ENCODE results near the gene FAM50A.
"Not testable (repeated sequence)": the region's sequence is repeated elsewhere in the genome, so short reads cannot be mapped to it uniquely, and the experiment has no call there.

Gene FAM50A, protein sequence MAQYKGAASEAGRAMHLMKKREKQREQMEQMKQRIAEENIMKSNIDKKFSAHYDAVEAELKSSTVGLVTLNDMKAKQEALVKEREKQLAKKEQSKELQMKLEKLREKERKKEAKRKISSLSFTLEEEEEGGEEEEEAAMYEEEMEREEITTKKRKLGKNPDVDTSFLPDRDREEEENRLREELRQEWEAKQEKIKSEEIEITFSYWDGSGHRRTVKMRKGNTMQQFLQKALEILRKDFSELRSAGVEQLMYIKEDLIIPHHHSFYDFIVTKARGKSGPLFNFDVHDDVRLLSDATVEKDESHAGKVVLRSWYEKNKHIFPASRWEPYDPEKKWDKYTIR

DNA sequence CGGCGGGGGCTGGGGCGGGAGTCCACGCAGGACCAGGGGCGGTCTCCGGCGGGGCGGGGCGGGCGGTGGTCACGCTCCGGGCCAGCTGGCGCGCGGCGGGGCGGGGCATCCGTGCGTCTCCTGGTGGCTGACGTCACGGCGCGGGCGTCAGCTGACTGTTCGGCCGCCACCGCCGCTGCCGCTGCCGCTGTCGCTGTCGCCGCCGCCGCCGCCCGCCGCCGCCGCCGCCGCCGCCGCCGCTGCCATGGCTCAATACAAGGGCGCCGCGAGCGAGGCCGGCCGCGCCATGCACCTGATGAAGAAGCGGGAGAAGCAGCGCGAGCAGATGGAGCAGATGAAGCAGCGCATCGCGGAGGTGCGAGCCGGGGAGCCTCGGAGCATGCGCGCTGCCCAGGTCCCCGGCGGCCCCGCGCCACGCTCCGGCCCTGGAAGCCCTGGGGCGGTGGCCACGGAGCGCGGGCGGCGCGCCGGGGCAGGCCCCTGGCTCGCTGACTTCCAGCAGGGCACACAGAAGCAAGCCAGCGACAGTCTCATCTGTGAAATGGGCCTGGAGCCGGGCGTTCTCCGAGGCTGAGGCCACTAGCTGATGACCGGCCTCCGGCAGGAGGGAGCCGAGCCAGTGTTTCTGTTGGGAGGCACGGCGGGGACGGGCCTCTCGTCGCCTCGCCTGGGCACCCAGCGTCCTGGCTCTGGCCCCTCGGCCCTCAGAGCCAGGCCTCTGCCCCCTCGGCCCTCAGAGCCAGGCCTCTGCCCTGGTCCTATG lies at the start of gene FAM50A:
TSS of gene FAM50A (plus strand) at position 150 of the 763 bp plus-strand sequence. CDS start at position 245, 95 bp downstream.
- DNase-seq = peak; percentile 24 to 65 (median 46)

DNA sequence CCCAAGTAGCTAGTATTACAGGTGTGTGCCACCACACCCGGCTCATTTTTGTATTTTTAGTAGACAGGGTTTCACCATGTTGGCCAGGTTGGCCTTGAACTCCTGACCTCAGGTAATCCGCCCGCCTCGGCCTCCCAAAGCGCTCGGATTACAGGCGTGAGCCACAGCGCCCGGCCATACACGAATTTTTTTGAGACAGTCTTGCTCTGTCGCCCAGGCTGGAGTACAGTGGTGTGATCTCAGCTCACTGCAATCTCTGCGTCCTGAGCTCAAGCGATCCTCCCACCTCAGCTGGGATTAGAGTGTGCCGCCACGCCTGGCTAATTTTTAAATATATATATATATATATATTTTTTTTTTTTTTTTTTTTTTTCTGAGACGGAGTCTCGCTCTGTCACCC lies 47.6 kb upstream of the FAM50A start:
- DNase-seq = not testable (repeated sequence)

DNA sequence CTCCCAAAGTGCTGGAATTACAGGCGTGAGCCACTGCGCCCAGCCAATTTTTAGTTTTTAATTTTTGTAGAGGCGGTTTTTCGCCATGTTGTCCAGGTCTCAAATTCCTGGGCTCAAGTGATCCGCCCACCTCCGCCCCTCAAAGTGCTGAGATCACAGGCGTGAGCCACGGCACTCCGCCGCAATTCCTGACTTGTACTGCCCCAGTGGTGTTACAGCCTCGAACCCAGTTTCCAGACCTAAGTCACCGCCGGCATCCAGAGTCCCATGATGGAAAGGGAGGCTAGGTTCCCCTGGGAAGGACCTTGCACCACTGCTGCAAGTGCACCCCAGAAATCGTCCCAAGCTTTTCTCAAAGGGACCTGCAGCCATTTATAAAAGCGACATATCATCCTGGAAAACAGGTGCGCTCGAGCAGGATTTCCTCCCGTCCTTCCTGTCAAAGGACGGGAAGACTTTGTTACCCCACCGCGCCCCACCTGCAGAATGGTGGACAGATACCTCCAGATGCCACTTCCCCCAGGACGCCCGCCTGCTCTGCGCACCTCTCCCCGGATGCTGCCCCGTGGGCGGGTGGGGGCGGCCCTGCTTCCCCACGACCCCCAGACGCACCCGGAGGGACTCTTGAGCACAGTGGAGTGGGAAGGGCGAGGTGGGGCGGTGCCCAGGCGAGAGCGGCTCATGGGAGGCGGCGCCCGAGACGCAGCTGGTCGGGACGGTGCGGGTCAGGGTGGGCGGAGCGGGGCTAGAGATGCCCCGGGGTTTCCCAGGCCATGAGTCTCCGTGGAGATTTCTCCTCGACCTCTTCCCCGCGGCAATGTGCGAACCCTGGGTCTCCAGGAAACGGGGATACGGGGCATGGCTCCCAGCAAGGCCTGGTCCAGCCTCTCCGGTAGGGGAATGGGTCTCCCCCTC lies 46.7 kb upstream of the FAM50A start:
- DNase-seq = peak in 1 of 6 experiments; percentile 47

DNA sequence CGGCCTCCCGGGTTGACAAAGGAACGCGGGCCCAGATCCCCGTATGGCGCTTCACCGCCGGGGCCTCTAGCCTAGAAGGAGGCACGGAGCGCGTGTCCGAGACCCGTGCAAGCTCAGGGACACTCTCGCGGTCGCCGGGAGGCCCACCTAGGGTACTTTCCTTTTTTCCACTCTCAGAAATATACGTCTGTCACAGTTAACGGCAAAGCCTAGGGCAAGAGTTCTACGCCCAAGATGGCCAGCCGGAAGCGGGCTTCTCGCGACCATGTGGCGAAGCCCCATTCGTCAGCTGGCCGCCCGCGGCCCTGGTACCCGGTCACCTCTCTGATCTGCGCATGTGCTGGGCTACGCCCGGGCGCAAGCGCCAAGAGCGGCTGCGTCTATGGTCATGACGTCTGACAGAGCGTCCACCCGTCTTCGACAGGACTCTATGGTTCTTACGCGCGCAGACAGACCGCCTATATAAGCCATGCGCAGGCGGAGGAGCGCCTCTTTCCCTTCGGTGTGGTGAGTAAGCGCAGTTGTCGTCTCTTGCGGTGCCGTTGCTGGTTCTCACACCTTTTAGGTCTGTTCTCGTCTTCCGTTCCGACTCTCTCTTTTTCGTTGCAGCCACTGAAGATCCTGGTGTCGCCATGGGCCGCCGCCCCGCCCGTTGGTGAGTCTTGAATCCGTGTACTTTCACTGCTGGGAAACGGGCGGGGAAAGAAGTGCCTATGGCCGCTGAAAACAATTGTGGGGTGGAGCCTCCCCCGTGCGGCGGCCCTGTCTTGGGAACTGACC lies 45.9 kb upstream of the FAM50A start, which contains the start of gene RPL10:
TSS of gene RPL10 (plus strand) at position 490 of the 780 bp plus-strand sequence. CDS start at position 633, 143 bp downstream.
- peak; percentile 75 to 87 (median 83) for DNase-seq

DNA sequence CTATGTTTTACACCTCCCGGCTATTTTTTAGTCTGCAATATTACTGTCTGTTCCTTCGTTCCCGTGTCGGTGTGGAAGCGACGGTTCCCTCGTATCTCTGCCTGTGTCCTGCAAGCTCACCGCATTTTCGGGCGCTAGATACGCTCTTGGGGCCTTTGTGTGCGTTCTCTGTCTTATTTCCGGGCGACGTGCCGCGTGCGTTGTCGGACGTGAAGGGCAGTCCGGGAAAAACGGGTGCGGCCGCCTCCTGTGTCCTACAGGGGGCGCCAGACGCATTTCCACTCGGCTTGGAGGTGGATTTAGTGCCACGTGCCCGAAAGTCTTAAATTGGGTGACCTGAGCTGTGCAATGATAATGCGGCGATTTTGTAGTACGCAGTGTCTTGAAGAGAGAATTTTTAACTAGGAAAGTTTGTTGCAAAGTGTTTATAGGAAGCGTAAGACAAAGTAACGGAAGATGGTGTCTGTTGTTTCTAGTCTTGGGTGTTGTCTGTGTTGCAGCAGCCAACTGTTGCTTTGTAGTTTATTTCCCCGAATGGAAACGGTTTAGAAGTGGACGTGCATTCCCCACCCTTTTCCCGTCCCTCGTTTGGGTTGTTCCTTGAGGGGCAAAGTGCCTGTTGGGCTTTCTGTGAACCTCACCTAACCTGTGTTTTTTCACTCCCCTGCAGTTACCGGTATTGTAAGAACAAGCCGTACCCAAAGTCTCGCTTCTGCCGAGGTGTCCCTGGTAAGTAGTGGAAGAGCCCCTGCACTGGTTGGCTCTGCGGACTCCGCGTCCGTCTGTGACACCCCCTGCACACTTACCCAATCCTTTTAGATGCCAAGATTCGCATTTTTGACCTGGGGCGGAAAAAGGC lies 45.0 kb upstream of the FAM50A start:
- peak; percentile 58 to 87 (median 74) for DNase-seq

DNA sequence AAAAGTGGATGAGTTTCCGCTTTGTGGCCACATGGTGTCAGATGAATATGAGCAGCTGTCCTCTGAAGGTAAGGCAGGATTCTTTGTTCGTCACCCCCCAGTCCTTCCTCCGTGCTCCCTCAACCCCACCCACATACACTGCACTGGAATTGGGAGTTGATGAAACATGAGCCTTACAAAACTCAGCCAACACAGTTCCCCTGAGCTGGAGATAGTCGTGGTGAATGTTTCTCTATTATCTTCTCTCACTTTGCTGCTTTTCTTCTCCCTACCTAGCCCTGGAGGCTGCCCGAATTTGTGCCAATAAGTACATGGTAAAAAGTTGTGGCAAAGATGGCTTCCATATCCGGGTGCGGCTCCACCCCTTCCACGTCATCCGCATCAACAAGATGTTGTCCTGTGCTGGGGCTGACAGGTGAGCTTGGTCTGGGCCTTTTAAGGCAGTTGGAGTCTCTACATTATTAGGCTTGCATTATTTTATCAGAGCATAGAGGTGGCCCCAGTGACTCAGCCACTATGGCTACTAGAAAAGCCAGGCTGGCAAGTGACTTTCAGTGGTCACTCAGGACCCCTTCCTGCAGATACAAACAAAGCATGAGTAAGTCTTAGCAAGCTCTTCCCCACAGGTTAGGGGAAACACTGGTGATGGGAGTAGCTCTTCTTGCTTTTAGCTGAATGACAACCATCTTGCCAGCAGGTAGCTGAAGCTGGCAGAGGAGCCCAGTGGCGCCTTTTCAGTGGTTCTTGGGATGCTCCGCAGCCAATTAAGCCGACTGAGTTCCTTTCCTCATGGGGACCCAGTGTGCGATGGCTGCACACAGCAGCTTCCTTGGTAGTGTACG lies 44.2 kb upstream of the FAM50A start:
- DNase-seq = peak in 3 of 6 experiments; percentile 16 to 21 (median 20)

DNA sequence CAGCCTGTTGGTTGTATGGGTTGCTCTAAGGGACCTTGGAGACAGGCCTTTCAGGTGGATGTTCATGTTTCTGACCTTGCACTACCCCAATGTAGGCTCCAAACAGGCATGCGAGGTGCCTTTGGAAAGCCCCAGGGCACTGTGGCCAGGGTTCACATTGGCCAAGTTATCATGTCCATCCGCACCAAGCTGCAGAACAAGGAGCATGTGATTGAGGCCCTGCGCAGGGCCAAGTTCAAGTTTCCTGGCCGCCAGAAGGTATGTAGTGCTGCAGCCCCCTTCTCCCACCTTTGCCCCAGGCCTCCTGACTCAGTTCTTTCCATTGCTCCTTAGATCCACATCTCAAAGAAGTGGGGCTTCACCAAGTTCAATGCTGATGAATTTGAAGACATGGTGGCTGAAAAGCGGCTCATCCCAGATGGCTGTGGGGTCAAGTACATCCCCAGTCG lies 43.5 kb upstream of the FAM50A start:
- DNase-seq = not testable (repeated sequence)

DNA sequence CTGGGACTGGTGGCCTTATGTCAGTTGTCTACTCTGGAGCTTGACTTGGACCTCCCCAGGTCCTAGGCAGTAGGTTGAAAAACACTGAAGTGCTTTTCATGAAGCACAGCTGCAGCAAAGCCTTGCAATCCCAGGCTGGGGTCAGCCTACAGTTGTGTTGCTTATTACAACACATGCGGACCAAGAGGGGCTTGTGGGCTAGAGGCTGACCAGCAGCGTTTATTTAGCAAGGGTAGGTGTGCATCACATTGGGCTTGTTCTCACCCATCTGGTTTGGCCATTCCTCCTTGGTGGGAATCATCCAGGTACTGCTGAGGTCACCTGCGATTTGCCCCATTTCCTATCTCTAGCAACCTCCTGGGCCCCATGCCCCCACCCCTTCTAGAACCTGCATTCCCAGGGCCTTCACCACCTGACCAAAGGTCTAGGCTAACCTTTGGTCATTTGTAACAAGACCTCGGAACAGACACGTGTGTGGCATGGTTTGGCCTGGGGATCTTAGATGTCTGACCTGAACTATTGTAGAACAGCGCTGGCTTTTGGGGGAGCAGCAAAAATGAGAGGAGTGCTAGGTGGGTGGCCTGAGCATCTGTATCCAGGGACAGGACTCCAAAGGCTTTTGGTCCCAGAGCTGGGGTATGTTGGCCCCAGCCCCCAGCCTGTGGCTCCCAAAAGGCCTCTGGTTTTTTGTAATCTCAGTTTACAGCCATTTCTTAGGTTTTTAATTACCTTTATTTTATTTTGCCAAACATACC lies 42.7 kb upstream of the FAM50A start:
- peak in 1 of 6 experiments; percentile 13 for DNase-seq

DNA sequence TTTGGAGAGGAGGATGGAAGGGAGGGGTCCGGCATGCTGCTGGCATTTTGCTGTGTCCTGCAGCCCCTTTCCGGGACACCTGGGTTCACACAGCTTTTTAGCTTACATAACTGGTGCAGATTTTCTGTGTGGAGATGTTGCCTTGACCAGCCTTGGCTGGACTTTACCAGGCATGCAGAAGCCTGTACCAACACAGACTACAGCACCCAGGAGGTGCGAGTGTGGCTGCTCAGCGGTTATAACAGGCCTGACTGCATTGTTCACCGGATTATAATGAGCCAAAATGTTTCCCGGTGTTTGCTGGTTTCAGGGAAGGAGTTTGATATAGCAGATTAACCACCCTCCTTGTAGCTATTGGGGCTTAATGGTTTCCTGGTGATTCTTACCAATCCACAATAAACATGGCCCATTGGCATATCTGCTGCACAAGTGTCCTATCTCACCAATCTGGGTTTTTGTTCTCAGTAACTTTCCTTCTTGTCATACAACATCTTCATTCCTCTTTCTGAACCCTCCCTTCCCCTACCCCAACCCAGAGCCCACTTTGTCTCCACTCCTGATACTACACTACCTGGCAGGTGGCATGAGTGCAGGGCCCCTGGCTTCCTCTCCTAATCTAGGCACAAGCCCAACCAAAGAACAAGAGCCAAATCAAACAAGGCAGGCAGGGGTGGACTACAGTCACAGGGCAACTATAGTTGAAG lies 41.9 kb upstream of the FAM50A start:
- no peak for DNase-seq

DNA sequence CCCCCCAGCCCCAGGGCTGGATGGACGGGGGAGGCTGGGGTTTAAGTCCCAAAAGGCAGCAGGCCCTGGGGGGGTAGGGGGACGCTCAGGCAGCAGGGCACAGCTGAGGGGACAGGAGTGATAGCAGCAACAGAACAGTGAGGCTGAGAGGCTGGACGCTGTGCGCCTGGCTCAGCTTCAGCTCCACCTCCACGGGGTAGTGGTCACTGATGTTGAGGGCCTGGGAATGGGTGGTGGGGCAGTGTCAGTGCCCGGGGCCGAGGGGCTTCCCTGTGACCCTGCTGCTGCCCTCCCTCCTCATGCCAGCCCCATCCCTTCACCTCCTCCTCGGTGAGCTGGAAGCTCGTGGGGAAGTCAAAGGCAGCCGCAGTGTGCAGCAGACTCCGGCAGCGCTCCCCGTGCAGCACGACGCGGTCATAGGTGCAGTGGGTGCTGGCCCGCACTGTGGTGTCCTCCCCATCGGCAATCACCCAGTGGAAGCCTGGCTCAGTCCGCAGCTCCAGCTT lies 41.3 kb upstream of the FAM50A start:
- DNase-seq = no peak

DNA sequence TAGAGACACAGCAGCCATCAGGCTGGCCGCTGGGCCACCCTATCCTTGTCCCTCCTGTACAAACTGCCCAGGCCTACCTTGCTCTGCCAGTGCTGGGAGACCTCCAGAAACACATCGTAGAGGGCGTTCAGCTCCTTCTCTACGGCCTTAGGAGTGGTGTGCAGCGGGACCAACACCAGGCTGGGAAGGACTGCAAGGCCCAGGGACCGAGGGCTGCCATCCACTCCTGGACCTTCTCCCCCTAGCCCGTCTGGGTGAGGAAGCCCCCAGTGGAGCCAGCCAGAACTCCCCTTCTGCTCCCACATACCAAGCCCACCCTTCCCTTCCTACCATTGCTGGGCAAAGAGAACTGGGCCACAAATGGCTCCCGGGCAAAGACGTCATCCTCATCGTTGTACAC lies 40.7 kb upstream of the FAM50A start:
- DNase-seq = no peak

DNA sequence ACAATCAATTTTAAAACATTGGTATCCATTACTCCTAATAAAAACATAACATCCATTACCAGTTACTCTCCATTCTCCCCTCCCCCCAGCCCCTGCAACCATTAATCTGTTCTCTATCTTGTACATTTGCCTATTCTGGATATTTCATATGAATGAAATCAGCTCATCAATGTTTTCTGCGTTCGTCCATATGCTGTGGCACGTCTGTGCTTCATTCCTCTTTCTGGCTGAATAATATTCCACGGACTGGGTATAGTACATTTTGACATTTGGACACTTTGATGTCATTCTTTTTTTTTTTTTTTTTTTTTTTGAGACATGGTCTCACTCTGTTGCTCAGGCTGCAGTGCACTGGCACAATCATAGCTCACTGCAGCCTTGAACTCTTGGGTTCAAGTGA lies 40.1 kb upstream of the FAM50A start:
- no peak for DNase-seq

DNA sequence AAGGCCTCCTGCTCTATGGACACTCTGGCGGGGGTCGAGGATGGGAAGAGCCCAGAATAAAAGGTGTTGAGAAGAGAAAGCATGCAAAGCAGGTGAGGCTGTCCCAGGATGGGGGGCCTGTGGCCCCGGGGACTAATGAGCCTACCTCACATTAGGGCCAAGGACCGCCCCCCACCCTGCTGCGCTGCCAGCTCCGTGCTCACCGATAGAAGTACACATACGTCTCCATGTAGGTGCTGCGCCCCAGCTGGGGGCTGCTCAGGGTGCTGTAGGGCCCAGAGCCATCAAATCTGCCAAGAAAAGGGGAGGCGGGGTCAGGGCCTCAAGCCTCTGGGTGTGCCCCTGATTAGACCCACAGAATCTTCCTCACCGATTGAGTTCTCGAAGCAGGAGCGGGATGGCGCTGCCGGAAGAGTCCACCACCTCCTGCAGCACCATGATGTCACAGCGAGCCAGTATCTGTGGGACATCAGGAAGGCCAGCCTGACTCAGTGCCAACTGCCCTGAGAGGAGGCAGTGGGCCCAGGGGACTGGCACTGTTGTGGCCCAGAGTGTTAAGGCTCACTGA lies 39.2 kb upstream of the FAM50A start:
- DNase-seq = no peak

DNA sequence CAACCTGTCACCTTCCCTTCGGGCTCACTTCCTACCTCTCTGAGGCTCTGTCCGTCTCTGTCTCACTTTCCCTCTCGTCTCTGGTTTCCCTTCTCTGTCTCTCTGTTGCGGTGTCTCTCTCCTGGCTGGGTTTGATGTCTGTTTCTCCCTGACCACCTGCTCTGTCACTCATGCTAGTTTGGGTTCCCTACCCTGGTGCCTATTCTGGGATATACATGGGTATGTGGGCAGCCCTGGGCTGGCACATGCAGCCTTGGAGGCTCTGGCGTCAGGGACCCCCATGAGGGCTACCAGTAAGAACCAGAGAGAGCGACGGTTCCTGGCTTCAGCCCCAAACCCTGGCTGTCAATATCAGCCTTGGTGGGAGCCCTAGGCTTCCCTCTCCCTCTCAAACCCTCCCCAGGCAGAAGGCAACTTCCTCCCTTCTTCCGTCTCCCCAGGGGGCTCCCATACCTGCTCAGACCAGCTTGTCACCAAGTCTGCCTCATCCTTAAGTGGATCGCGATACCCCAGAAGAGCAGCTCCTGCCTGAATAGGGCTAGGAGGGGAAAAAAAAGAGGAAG lies 35.2 kb upstream of the FAM50A start:
- DNase-seq = no peak

DNA sequence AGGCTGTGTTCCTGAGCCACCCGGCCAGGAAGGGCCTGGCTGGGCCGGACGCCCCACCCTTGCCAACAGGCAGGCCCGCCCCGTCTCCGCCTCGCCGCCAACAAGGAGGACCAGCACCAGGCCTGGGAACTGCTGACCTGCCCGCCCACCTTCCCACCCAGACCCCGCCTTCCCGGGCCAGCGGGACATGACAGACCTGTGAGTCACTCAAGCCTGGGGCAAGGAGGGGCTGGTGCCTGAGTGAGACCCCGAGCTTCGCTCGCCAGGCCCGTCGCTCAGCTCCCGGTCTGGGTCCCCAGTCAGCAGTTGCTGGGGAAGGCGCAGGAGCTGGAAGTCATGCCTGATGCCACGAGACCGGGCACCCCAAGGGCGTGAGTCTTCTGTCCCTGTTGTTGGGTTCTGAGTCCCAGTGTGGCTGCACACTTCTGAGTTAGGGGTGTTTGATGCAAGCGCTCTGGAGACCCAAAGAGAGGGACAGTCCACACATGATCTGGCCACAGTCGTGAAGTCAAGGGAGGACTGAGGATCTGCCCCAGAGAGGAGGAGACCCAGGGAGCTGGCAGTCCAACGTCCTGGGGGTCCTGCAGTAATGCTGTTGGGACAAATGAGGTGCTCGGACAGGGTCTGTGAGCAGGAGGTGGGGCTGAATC lies 34.6 kb upstream of the FAM50A start, which contains the start of gene DNASE1L1:
TSS of gene DNASE1L1 (minus strand) at position 33 of the 650 bp plus-strand sequence. CDS start 3,686 bp downstream, outside the sequence.
- no peak for DNase-seq

DNA sequence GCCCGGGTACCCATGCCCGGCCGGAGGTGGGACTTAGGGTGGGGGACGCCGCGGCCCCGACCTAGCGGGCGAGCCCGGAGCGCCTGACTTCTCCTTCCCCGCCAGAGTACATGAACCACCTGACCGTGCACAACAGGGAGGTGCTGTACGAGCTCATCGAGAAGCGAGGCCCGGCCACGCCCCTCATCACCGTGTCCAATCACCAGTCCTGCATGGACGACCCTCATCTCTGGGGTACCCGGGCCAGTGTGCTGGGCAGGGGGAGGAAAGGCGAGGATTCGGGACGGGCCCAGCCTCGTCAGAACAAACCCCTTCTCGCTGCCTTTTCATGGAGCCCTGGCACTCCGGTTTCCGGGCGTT lies 32.0 kb upstream of the FAM50A start:
- DNase-seq = peak in 2 of 6 experiments; percentile 27 to 47

DNA sequence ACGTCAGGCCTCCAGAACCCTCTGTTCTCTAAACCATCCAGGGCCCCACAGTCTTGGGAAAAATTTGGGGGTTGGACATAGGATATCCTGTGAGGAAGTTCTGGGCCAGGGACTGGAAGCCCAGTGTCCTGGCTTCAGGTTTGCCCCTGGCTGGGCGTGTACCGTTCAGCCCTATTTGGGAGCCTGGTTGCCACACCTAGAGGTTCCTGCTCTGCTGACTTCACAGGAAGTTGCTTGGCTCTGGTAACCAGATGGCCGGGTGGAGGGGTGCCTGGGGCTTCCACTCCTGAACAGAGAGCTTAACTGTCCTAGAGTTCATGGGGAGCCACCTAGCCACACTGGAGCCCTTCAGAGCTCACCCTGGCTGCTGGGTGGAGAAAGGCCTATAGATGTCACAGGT lies 31.5 kb upstream of the FAM50A start:
- DNase-seq = peak in 3 of 6 experiments; percentile 23 to 28 (median 25)
